B cell (primary cell): Measurements from ENCODE around the gene TMC5. TPM values are rescaled to one million over a fixed set of nuclear protein-coding genes. Genes with fewer than 3 reads are reported as not detected.

ENCODE experiments used
- ATAC-seq: fragments of 200-7000 bp; cut with Tn5 transposase; one replicate; pipeline ENCODE4 v1.10.0; 2021; ENCODE audit warnings: low read depth, mild to moderate bottlenecking, moderate number of reproducible peaks, moderate library complexity
- CTCF ChIA-PET: fragments of 350-600 bp; sonication (Branson Sonifier 250); formaldehyde crosslinking; loops from one replicate; lab custom pipeline; 2021; ENCODE audit warnings: antibody characterized with exemption, inconsistent platforms; lab: Charles Lee
- POLR2A ChIA-PET: fragments of 350-600 bp; sonication (Branson Sonifier 250); formaldehyde crosslinking; loops from one replicate; lab custom pipeline; 2021; ENCODE audit warnings: antibody characterized with exemption; lab: Charles Lee
- DNase-seq: peaks from one replicate; pipeline ENCODE4 v3.0.0; 2013
- H2AFZ ChIP-seq: 2 replicates; pipeline ENCODE4 v1.6.1; 2012; ENCODE audit warnings: mild to moderate bottlenecking, low read depth, low read length; ENCODE audit not compliant: insufficient read depth, poor library complexity, severe bottlenecking
- H3K27ac ChIP-seq, 2 donors: 1 replicate in 1 of 2; 2 replicates in 1 of 2; pipeline ENCODE4 v1.5.1; 2012 to 2013; ENCODE audit warnings: low read length in 2 of 2, mild to moderate bottlenecking in 2 of 2, moderate library complexity in 1 of 2
- H3K27me3 ChIP-seq, 4 experiments: fragments of 200-600 bp in 1 of 4; sonication (generic) in 1 of 4; replicated peaks in 1 of 4; 1 replicate in 2 of 4; 2 replicates in 2 of 4; pipeline versions ENCODE4 v1.6.1 to v1.7.0; 2013 to 2016; ENCODE audit warnings: low read length in 3 of 4, mild to moderate bottlenecking in 2 of 4, mixed read lengths in 1 of 4, moderate library complexity in 1 of 4; ENCODE audit not compliant: insufficient read depth in 4 of 4, control insufficient read depth in 3 of 4; ENCODE audit errors: control extremely low read depth in 1 of 4
- H3K36me3 ChIP-seq, 2 experiments: replicated peaks in 1 of 2; 1 replicate in 1 of 2; 2 replicates in 1 of 2; pipeline versions ENCODE4 v1.6.1 to v1.7.1; 2013; ENCODE audit warnings: low read length in 1 of 2; ENCODE audit not compliant: insufficient read depth in 2 of 2, control insufficient read depth in 1 of 2; ENCODE audit errors: control extremely low read depth in 1 of 2, extremely low read depth in 1 of 2
- H3K4me1 ChIP-seq, 2 donors: fragments of 200-600 bp in 1 of 2; sonication (generic) in 1 of 2; 1 replicate in 1 of 2; 2 replicates in 1 of 2; pipeline versions ENCODE4 v1.5.1 to v1.6.1; 2013 to 2017; ENCODE audit warnings: low read length in 2 of 2; ENCODE audit not compliant: control insufficient read depth in 2 of 2, insufficient read depth in 2 of 2
- H3K4me2 ChIP-seq: replicated peaks from 2 replicates; pipeline ENCODE3; 2012; ENCODE audit warnings: mild to moderate bottlenecking, low read depth, low read length; ENCODE audit not compliant: poor library complexity, severe bottlenecking
- H3K4me3 ChIP-seq, 5 experiments: fragments of 200-600 bp in 1 of 5; sonication (generic) in 1 of 5; 1 replicate in 3 of 5; 2 replicates in 2 of 5; pipeline versions ENCODE4 v1.5.1 to v1.7.0; 2011 to 2016; ENCODE audit warnings: low read length in 4 of 5, mild to moderate bottlenecking in 4 of 5, low read depth in 2 of 5, control low read depth in 1 of 5, moderate library complexity in 1 of 5; ENCODE audit not compliant: insufficient read depth in 1 of 5; ENCODE audit errors: control extremely low read depth in 1 of 5, extremely low read depth in 1 of 5
- H3K79me2 ChIP-seq: fragments of 200-600 bp; sonication (generic); one replicate; pipeline ENCODE4 v1.6.0; 2016; ENCODE audit warnings: low read length; ENCODE audit not compliant: control insufficient read depth, insufficient read depth
- H3K9ac ChIP-seq: fragments of 200-600 bp; sonication (generic); 2 replicates; pipeline ENCODE4 v1.6.1; 2017; ENCODE audit warnings: mild to moderate bottlenecking, low read length, moderate library complexity
- H3K9me3 ChIP-seq, 3 donors: one replicate each; pipeline versions ENCODE4 v1.6.1 to v1.7.1; 2013; ENCODE audit warnings: low read length in 2 of 3; ENCODE audit not compliant: control insufficient read depth in 2 of 3, insufficient read depth in 1 of 3; ENCODE audit errors: control extremely low read depth in 1 of 3
- H4K20me1 ChIP-seq: 2 replicates; pipeline ENCODE4 v1.6.0; 2012; ENCODE audit warnings: mild to moderate bottlenecking, low read length; ENCODE audit not compliant: insufficient read depth, control insufficient read depth, poor library complexity, severe bottlenecking
- H3K27ac Mint-ChIP-seq: one replicate; pipeline ENCODE4 v1.8.0; 2021; ENCODE audit warnings: mixed read lengths
- H3K27me3 Mint-ChIP-seq: one replicate; pipeline ENCODE4 v1.8.0; 2021; ENCODE audit warnings: mixed read lengths
- H3K4me1 Mint-ChIP-seq: one replicate; pipeline ENCODE4 v1.8.0; 2021; ENCODE audit warnings: mixed read lengths
- H3K4me3 Mint-ChIP-seq: one replicate; pipeline ENCODE4 v1.8.0; 2021; ENCODE audit warnings: mixed read lengths
- H3K9me3 Mint-ChIP-seq: one replicate; pipeline ENCODE4 v1.8.0; 2022; ENCODE audit warnings: mixed read lengths; ENCODE audit not compliant: insufficient read depth
- CTCF ChIP-seq: fragments of 200-600 bp; IDR thresholded peaks from one replicate; pipeline ENCODE4 v1.8.0; 2022; ENCODE audit warnings: antibody characterized with exemption, mild to moderate bottlenecking
- EZH2 ChIP-seq: IDR thresholded peaks from 2 replicates; pipeline ENCODE4 v1.6.1; 2012; ENCODE audit warnings: borderline replicate concordance, low read depth, mild to moderate bottlenecking, moderate library complexity, low read length; ENCODE audit not compliant: insufficient read depth, poor library complexity, severe bottlenecking
- WGBS: methylation state at CpG from one replicate; pipeline ENCODE4 v1.1.5; 2013; ENCODE audit warnings: missing lambda C conversion rate; ENCODE audit not compliant: insufficient coverage; 5-methylcytosine and 5-hydroxymethylcytosine counted together
- intact Hi-C: fragments of 100-400 bp; cut with micrococcal nuclease; formaldehyde crosslinking; loops from one replicate; pipeline ENCODE4 v1.10.0; 2022
- polyA plus RNA-seq: library from polyadenylated mRNA; depleted of rRNA; stranded (reverse); fragments of >200 nt; gene quantifications from 2 replicates; pipeline ENCODE4 v1.2.3, GENCODE V29; 2012
- total RNA-seq, 2 donors: library from RNA; stranded (reverse); fragments of 120-200 nt in 1 of 2; gene quantifications; 1 replicate in 1 of 2; 2 replicates in 1 of 2; pipeline versions ENCODE4 v1.2.3 to v1.2.4, GENCODE V29; 2013 to 2022

Gene TMC5
- total and polyA plus RNA-seq, 2 donors (not counting 1 experiment from before 2014, with no cell fraction given): not detected

- no peaks in the 10 kb centered on the region for H3K4me1 ChIP-seq
- no peak for ATAC-seq
Measured at GRCh38 chr16:19450186-19450585, 32.5 kb downstream of the TMC5 start.

More at GRCh38 chr16:19450186-19450585, 32.5 kb downstream of the TMC5 start:
- Mint-ChIP-seq H3K27ac (no peak overlapping the region), H3K4me1 (no peaks in the 10 kb centered on the region), H3K27me3 (peaks cover 7% of the 10 kb centered on the region), H3K4me3 (no peak overlapping the region), H3K9me3 (no peaks in the 10 kb centered on the region)
- Histone ChIP-seq H2AFZ (no peak overlapping the region), H3K27me3 (peaks cover 0 to 3% (median 0%) of the 10 kb centered on the region in 4 experiments), H3K9me3 (no peaks in the 10 kb centered on the region), H3K36me3 (no peaks in the 10 kb centered on the region), H3K79me2 (no peaks in the 10 kb centered on the region), H3K4me2 (no peak overlapping the region), H3K9ac (no peak overlapping the region), H3K27ac (no peak overlapping the region), H4K20me1 (no peaks in the 10 kb centered on the region), H3K4me3 (no peak overlapping the region)
- TF ChIP-seq EZH2: no peak
- TF ChIP-seq CTCF: no peak
- 100% methylated on average over 2 of the region's 3 CpGs for WGBS
- POLR2A ChIA-PET: no interaction called here
- intact Hi-C loops: no loop called here
- CTCF ChIA-PET: no interaction called here
- no peak for DNase-seq
